RWPE2 (cell line): ENCODE measurements around the gene SLC30A7.
"Not testable (repeated sequence)": the region's sequence is repeated elsewhere in the genome, so short reads cannot be mapped to it uniquely, and the experiment has no call there.

Experiments used
- ATAC-seq: fragments of 200-7000 bp; cut with Tn5 transposase; 3 replicates; pipeline ENCODE4 v1.9.1; 2021; ENCODE audit warnings: low read depth
- DNase-seq: peaks from one replicate; pipeline ENCODE4 v3.0.0-alpha.2; 2020; ENCODE audit warnings: low spot score
- H3K27ac ChIP-seq: fragments of 450-650 bp; 2 replicates; pipeline ENCODE4 v1.5.1; 2017; ENCODE audit warnings: mild to moderate bottlenecking; ENCODE audit not compliant: poor library complexity, severe bottlenecking
- H3K27me3 ChIP-seq: fragments of 250-450 bp; sonication (Bioruptor Pico); 2 replicates; pipeline ENCODE4 v1.5.1; 2021; ENCODE audit warnings: mild to moderate bottlenecking, moderate library complexity; ENCODE audit not compliant: insufficient read depth, poor library complexity, severe bottlenecking
- H3K36me3 ChIP-seq: fragments of 250-450 bp; sonication (Bioruptor Pico); 2 replicates; pipeline ENCODE4 v1.5.1; 2020; ENCODE audit warnings: low read depth, mild to moderate bottlenecking, moderate library complexity
- H3K4me1 ChIP-seq: fragments of 250-450 bp; sonication (Bioruptor Pico); 2 replicates; pipeline ENCODE4 v1.5.1; 2021; ENCODE audit warnings: mild to moderate bottlenecking, moderate library complexity; ENCODE audit not compliant: insufficient read depth, poor library complexity, severe bottlenecking
- H3K4me3 ChIP-seq: fragments of 250-450 bp; sonication (Bioruptor Pico); 2 replicates; pipeline ENCODE4 v1.5.1; 2021; ENCODE audit warnings: mild to moderate bottlenecking, moderate library complexity; ENCODE audit not compliant: severe bottlenecking
- H3K9me3 ChIP-seq: fragments of 250-450 bp; sonication (Bioruptor Pico); 2 replicates; pipeline ENCODE4 v1.5.1; 2021; ENCODE audit warnings: mild to moderate bottlenecking, moderate library complexity; ENCODE audit not compliant: severe bottlenecking
- CTCF ChIP-seq: fragments of 450-650 bp; IDR thresholded peaks from one replicate; pipeline ENCODE4 v1.5.1; 2017; ENCODE audit warnings: mild to moderate bottlenecking, moderate library complexity; ENCODE audit not compliant: poor library complexity, severe bottlenecking

Gene SLC30A7

GRCh38 chr1:100879422-100879821 lies 16.5 kb upstream of the SLC30A7 start:
- Histone ChIP-seq H3K36me3 (peaks cover 4% of the 10 kb centered on the region), H3K4me1 (peaks cover 6% of the 10 kb centered on the region), H3K27me3 (no peaks in the 10 kb centered on the region), H3K27ac (no peak overlapping the region), H3K4me3 (no peak overlapping the region), H3K9me3 (no peaks in the 10 kb centered on the region)
- no peak for ATAC-seq
- no peak for DNase-seq
- TF ChIP-seq CTCF: no peak

GRCh38 chr1:100881687-100882086 lies 14.2 kb upstream of the SLC30A7 start:
- Histone ChIP-seq H3K4me3 (no peak overlapping the region), H3K27me3 (no peaks in the 10 kb centered on the region), H3K4me1 (peaks cover 6% of the 10 kb centered on the region), H3K36me3 (peaks cover 4% of the 10 kb centered on the region), H3K27ac (no peak overlapping the region), H3K9me3 (no peaks in the 10 kb centered on the region)
- DNase-seq (no peak), ATAC-seq (no peak)
- no peak for TF ChIP-seq CTCF

DNA sequence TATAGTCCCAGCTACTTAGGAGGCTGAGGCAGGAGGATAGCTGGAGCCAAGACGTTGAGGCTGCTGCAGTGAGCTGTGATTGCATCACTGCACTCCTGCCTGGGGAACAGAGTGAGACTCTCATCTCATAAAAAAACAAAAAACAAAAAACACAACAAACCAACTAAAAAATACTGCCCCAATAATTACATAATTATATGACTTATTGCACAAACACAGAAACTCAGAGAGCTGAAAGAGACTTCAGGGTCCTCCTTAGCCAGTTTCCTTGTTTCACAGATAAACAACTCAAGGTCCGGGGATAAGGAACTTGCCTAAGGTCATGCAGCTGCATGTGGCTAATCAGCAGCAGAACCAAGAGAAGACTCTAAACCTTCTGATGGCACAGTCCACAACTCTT lies 13.2 kb upstream of the SLC30A7 start:
- Histone ChIP-seq H3K27me3 (no peaks in the 10 kb centered on the region), H3K4me3 (no peak overlapping the region), H3K36me3 (no peaks in the 10 kb centered on the region; the same call in 1 of the 2 replicates), H3K9me3 (no peaks in the 10 kb centered on the region), H3K27ac (no peak overlapping the region), H3K4me1 (peaks cover 6% of the 10 kb centered on the region)
- TF ChIP-seq CTCF: no peak
- DNase-seq (no peak), ATAC-seq (no peak)

GRCh38 chr1:100883963-100884362 lies 11.9 kb upstream of the SLC30A7 start:
- no peak overlapping the region for H3K27ac ChIP-seq
- TF ChIP-seq CTCF: peak; percentile 40
- ATAC-seq (peak; percentile 98), DNase-seq (no peak)
- no peaks in the 10 kb centered on the region for H3K9me3 ChIP-seq
- peaks cover 6% of the 10 kb centered on the region for H3K4me1 ChIP-seq
- H3K4me3 ChIP-seq: no peak overlapping the region
- no peaks in the 10 kb centered on the region for H3K27me3 ChIP-seq
- H3K36me3 ChIP-seq: no peaks in the 10 kb centered on the region

DNA sequence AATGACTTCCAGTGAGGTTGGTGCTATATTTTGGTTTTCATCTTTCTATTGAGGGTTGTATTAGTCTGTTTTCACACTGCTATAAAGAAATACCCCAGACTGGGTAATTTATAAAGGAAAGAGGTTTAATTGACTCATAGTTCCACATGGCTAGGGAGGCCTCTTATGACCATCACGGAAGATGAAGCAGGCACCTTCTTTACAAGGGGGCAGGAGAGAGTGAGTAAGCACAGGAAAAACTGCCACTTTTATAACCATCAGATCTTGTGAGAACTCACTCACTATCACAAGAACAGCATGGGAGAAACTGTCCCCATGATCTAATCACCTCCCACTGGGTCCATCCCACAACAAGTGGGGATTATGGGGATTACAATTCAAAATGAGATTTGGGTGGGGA lies 6.9 kb upstream of the SLC30A7 start:
- H3K4me1 ChIP-seq, H3K36me3 ChIP-seq, H3K4me3 ChIP-seq, DNase-seq, H3K27me3 ChIP-seq, H3K27ac ChIP-seq, ATAC-seq, H3K9me3 ChIP-seq: not testable (repeated sequence)

DNA sequence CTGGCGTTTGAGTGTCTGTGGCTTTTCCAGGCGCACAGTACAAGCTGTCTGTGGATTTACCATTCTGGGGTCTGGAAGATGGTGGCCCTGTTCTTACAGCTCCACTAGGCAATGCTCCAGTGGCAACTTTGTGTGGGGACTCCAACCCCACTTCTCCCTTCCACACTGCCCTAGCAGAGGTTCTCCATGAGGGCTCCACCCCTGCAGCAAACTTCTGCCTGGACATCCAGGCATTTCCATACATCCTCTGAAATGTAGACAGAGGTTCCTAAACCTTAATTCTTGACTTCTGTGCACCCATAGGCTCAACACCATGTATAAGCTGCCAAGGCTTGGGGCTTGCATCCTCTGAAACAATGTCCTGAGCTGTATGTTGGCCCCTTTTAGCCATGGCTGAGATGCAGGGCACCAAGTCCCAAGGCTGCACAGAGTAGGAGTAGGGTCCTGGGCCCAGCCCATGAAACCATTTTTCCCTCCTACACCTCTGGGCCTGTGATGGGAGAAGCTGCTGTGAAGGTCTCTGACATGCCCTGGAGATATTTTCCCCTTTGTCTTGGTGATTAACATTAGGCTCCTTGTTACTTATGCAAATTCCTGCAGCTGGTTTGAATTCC lies 5.9 kb upstream of the SLC30A7 start:
- H3K27ac ChIP-seq, DNase-seq, H3K36me3 ChIP-seq, ATAC-seq, H3K27me3 ChIP-seq, H3K4me3 ChIP-seq, H3K9me3 ChIP-seq, H3K4me1 ChIP-seq: not testable (repeated sequence)
